VCaP (cell line): ENCODE results near the gene SARNP.

Source experiments
- H3K27ac ChIP-seq: fragments of 450-650 bp; 2 replicates; pipeline ENCODE4 v1.5.1; 2017
- CTCF ChIP-seq: fragments of 450-650 bp; conservative IDR thresholded peaks from 2 replicates; pipeline ENCODE4 v1.5.1; 2017; ENCODE audit warnings: mild to moderate bottlenecking, moderate library complexity

The SARNP gene

GRCh38 chr12:55814257-55814656 is 3.3 kb downstream of the SARNP start:
- H3K27ac ChIP-seq, result no peak overlapping the region
- TF ChIP-seq CTCF, result no peak

GRCh38 chr12:55812088-55812487 is 5.4 kb downstream of the SARNP start:
- no peak for TF ChIP-seq CTCF

GRCh38 chr12:55809274-55809673 is 8.2 kb downstream of the SARNP start:
- no peak for TF ChIP-seq CTCF
- no peak overlapping the region for H3K27ac ChIP-seq

More at GRCh38 chr12:55812088-55812487, 5.4 kb downstream of the SARNP start:
- no peak overlapping the region for H3K27ac ChIP-seq

- no peak overlapping the region for H3K27ac ChIP-seq
- no peak for TF ChIP-seq CTCF
These were observed 10.5 kb downstream of the SARNP start for GRCh38 chr12:55806982-55807381.

- no peak for TF ChIP-seq CTCF
- no peak overlapping the region for H3K27ac ChIP-seq
These were observed 20.0 kb downstream of the SARNP start for GRCh38 chr12:55797550-55797949.

- peak; percentile 85 for TF ChIP-seq CTCF
- no peak overlapping the region for H3K27ac ChIP-seq
These were observed 20.5 kb downstream of the SARNP start for GRCh38 chr12:55797068-55797467.

- no peak overlapping the region for H3K27ac ChIP-seq
- no peak for TF ChIP-seq CTCF
These were observed 21.6 kb downstream of the SARNP start for GRCh38 chr12:55795950-55796349.

GRCh38 chr12:55789893-55790292 is 27.6 kb downstream of the SARNP start:
- no peak overlapping the region for H3K27ac ChIP-seq
- no peak for TF ChIP-seq CTCF
